ENCODE measurements around the gene SOWAHD.

SOWAHD gene

DNA sequence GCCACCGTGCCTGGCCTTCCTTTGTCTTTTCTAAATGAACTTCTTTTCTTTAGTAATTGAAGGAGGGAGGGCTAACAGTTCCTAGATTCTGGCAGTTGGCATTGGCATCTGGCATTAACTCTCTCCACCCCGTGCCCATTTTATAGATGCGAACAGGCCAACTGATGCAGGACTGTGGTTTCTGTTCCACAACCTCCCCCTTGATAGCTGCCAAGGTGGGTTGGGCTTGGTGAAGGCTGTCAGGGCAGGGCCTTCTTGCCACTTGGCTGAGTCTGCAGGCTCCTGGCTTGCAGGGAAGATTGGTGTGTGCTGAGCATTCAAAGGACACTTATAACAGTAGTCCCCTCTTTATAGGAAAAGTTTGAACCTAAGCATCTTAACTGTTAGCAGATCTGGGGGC, 4.3 kb downstream of the SOWAHD start:
- TF ChIP-seq SNAI2 (CRISPR knock-in tag; IDR thresholded peaks at IDR 0.05) (no peak), TOX (CRISPR knock-in tag; IDR thresholded peaks at IDR 0.05; ENCODE audit: borderline replicate concordance) (no peak), RARB (CRISPR knock-in tag; IDR thresholded peaks at IDR 0.05) (no peak), PPARA (CRISPR knock-in tag; IDR thresholded peaks at IDR 0.05; ENCODE audit: borderline replicate concordance) (no peak), BACH2 (CRISPR knock-in tag; IDR thresholded peaks at IDR 0.05; ENCODE audit: borderline replicate concordance) (no peak), CSDC2 (CRISPR knock-in tag; IDR thresholded peaks at IDR 0.05) (no peak), ARNTL (CRISPR knock-in tag; IDR thresholded peaks at IDR 0.05; ENCODE audit: borderline replicate concordance, low read depth) (no peak), ZFP30 (CRISPR knock-in tag; IDR thresholded peaks at IDR 0.05) (no peak), ZNF8 (CRISPR knock-in tag; IDR thresholded peaks at IDR 0.05) (no peak), GLIS3 (CRISPR knock-in tag; IDR thresholded peaks at IDR 0.05) (no peak), ESRRG (CRISPR knock-in tag; IDR thresholded peaks at IDR 0.05) (no peak), ISL1 (CRISPR knock-in tag; IDR thresholded peaks at IDR 0.05) (no peak), TCF4 (CRISPR knock-in tag; IDR thresholded peaks at IDR 0.05; ENCODE audit: borderline replicate concordance) (no peak), ZFP3 (CRISPR knock-in tag; IDR thresholded peaks at IDR 0.05) (no peak), OSR1 (CRISPR knock-in tag; IDR thresholded peaks at IDR 0.05) (no peak)
- TF ChIP-seq, protein P1, sequence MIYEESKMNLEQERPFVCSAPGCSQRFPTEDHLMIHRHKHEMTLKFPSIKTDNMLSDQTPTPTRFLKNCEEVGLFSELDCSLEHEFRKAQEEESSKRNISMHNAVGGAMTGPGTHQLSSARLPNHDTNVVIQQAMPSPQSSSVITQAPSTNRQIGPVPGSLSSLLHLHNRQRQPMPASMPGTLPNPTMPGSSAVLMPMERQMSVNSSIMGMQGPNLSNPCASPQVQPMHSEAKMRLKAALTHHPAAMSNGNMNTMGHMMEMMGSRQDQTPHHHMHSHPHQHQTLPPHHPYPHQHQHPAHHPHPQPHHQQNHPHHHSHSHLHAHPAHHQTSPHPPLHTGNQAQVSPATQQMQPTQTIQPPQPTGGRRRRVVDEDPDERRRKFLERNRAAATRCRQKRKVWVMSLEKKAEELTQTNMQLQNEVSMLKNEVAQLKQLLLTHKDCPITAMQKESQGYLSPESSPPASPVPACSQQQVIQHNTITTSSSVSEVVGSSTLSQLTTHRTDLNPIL (CRISPR knock-in tag; IDR thresholded peaks at IDR 0.05; ENCODE audit: low read depth), result no peak
- TF ChIP-seq, protein P2, sequence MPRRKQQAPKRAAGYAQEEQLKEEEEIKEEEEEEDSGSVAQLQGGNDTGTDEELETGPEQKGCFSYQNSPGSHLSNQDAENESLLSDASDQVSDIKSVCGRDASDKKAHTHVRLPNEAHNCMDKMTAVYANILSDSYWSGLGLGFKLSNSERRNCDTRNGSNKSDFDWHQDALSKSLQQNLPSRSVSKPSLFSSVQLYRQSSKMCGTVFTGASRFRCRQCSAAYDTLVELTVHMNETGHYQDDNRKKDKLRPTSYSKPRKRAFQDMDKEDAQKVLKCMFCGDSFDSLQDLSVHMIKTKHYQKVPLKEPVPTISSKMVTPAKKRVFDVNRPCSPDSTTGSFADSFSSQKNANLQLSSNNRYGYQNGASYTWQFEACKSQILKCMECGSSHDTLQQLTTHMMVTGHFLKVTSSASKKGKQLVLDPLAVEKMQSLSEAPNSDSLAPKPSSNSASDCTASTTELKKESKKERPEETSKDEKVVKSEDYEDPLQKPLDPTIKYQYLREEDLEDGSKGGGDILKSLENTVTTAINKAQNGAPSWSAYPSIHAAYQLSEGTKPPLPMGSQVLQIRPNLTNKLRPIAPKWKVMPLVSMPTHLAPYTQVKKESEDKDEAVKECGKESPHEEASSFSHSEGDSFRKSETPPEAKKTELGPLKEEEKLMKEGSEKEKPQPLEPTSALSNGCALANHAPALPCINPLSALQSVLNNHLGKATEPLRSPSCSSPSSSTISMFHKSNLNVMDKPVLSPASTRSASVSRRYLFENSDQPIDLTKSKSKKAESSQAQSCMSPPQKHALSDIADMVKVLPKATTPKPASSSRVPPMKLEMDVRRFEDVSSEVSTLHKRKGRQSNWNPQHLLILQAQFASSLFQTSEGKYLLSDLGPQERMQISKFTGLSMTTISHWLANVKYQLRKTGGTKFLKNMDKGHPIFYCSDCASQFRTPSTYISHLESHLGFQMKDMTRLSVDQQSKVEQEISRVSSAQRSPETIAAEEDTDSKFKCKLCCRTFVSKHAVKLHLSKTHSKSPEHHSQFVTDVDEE (CRISPR knock-in tag; IDR thresholded peaks at IDR 0.05), result no peak
- TF ChIP-seq, protein P3, sequence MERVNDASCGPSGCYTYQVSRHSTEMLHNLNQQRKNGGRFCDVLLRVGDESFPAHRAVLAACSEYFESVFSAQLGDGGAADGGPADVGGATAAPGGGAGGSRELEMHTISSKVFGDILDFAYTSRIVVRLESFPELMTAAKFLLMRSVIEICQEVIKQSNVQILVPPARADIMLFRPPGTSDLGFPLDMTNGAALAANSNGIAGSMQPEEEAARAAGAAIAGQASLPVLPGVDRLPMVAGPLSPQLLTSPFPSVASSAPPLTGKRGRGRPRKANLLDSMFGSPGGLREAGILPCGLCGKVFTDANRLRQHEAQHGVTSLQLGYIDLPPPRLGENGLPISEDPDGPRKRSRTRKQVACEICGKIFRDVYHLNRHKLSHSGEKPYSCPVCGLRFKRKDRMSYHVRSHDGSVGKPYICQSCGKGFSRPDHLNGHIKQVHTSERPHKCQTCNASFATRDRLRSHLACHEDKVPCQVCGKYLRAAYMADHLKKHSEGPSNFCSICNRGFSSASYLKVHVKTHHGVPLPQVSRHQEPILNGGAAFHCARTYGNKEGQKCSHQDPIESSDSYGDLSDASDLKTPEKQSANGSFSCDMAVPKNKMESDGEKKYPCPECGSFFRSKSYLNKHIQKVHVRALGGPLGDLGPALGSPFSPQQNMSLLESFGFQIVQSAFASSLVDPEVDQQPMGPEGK (CRISPR knock-in tag; IDR thresholded peaks at IDR 0.05; ENCODE audit: borderline replicate concordance), result no peak
- TF ChIP-seq, protein P4, sequence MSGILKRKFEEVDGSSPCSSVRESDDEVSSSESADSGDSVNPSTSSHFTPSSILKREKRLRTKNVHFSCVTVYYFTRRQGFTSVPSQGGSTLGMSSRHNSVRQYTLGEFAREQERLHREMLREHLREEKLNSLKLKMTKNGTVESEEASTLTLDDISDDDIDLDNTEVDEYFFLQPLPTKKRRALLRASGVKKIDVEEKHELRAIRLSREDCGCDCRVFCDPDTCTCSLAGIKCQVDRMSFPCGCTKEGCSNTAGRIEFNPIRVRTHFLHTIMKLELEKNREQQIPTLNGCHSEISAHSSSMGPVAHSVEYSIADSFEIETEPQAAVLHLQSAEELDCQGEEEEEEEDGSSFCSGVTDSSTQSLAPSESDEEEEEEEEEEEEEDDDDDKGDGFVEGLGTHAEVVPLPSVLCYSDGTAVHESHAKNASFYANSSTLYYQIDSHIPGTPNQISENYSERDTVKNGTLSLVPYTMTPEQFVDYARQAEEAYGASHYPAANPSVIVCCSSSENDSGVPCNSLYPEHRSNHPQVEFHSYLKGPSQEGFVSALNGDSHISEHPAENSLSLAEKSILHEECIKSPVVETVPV (CRISPR knock-in tag; IDR thresholded peaks at IDR 0.05), result no peak
- TF ChIP-seq, protein P5, sequence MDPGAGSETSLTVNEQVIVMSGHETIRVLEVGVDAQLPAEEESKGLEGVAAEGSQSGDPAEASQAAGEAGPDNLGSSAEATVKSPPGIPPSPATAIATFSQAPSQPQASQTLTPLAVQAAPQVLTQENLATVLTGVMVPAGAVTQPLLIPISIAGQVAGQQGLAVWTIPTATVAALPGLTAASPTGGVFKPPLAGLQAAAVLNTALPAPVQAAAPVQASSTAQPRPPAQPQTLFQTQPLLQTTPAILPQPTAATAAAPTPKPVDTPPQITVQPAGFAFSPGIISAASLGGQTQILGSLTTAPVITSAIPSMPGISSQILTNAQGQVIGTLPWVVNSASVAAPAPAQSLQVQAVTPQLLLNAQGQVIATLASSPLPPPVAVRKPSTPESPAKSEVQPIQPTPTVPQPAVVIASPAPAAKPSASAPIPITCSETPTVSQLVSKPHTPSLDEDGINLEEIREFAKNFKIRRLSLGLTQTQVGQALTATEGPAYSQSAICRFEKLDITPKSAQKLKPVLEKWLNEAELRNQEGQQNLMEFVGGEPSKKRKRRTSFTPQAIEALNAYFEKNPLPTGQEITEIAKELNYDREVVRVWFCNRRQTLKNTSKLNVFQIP (CRISPR knock-in tag; IDR thresholded peaks at IDR 0.05; ENCODE audit: borderline replicate concordance, low read depth), result no peak
- peak; percentile 18; the same call in 2 of the 3 replicates for ATAC-seq

DNA sequence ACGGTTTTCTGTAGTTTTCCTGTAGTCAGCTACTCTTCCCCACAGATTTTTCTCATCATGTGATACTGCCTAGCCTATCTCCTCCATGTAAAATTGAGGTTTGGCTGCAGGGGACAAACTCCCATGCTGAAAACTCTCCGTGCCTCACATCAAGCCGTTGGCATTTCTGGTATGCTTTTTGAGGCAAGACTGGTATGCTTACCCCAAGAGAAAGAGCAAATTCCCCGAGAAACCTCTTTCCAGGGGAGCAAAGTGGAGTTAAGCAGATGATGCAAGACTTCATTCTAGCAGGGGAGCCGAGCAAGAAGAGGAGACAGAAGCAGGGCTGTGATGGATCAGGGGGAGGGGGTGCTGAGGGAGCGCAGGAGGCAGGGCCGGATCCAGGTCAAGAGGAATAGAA, 4.8 kb downstream of the SOWAHD start:
- peak; percentile 74 for ATAC-seq

More for the DNA sequence above, 4.8 kb downstream of the SOWAHD start:
- TF ChIP-seq, protein P1 (CRISPR knock-in tag; IDR thresholded peaks at IDR 0.05; ENCODE audit: low read depth), result no peak
- TF ChIP-seq ZNF70 (CRISPR knock-in tag; IDR thresholded peaks at IDR 0.05), result no peak
- TF ChIP-seq ISL1 (CRISPR knock-in tag; IDR thresholded peaks at IDR 0.05), result no peak
- no peak for TF ChIP-seq ZNF8 (CRISPR knock-in tag; IDR thresholded peaks at IDR 0.05)
- TF ChIP-seq ZFP3 (CRISPR knock-in tag; IDR thresholded peaks at IDR 0.05), result no peak
- no peak for TF ChIP-seq ZNF565 (CRISPR knock-in tag; conservative IDR thresholded peaks at IDR 0.05; ENCODE audit: low read depth)
- no peak for TF ChIP-seq GLIS3 (CRISPR knock-in tag; IDR thresholded peaks at IDR 0.05)
- TF ChIP-seq ARNTL (CRISPR knock-in tag; IDR thresholded peaks at IDR 0.05; ENCODE audit: borderline replicate concordance, low read depth), result no peak
- TF ChIP-seq RARB (CRISPR knock-in tag; IDR thresholded peaks at IDR 0.05), result no peak
